ENCODE results near the gene SUSD4. TPM values are rescaled to one million over a fixed set of nuclear protein-coding genes. Genes with fewer than 3 reads are reported as not detected.
A peak's percentile ranks its signal among the peaks of the same experiment; 100 is the strongest.

Gene SUSD4
- total and polyA plus RNA-seq, 9 of the 15 experiments (the other 6 are each of a cell fraction or from before 2014, with no cell fraction given): 0.06 to 1.7 (median 0.09) TPM; not detected in 4

DNA sequence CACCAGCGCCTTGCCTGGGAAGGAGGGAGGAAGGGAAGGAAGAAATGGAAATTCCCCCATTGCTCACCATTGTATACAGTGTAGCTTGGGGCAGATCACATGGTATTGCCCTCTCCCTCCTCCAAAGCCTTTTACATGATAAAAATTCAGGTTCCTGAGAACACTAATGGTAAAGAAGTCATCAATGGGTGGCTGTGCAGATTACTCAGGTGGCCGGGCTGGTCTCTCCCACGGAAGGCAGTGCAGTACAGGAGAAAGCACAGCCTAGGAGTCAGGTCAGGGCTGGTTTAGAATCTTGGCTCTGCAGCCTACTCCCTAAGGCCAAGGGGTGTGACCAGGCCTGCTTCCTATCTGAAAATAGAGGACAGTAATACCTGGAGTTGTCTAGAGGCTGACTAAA lies 107.9 kb downstream of the SUSD4 start:
- peaks cover 0 to 28% of the 10 kb centered on the region in 2 experiments; a peak in 3 of 5 replicates for H3K27me3 ChIP-seq (ENCODE audit: control insufficient read depth in 2 of 2, insufficient read depth in 2 of 2, low read length in 2 of 2)
- no peak overlapping the region for H2AFZ ChIP-seq (ENCODE audit: low read depth, low read length)
- no peak overlapping the region for H3K9ac ChIP-seq (ENCODE audit: insufficient read depth in 1 of 2, low read depth in 2 of 2, low read length in 2 of 2)
- intact Hi-C loops (cut with micrococcal nuclease): no loop called here
- in situ Hi-C loops (cut with MboI): no loop called here
- no TSS peak for BruUV-seq (replicated peaks)
- no peak overlapping the region for H3K4me3 ChIP-seq
- H3K27ac ChIP-seq (ENCODE audit: extremely low read depth, low read depth, low read length): no peak overlapping the region
- H3K9me3 ChIP-seq (replicated peaks; ENCODE audit: control insufficient read depth, insufficient read depth, low read depth, low read length): no peaks in the 10 kb centered on the region
- H3K4me1 ChIP-seq (replicated peaks in 1 of 2; ENCODE audit: control insufficient read depth in 2 of 2, insufficient read depth in 2 of 2, low read length in 2 of 2): no peaks in the 10 kb centered on the region; a peak in 2 of 5 replicates
- DNase-seq (ENCODE audit: extremely low read depth in 1 of 4, low spot score in 3 of 4) (no peak), ATAC-seq (peak; percentile 33; the same call in 1 of the 3 replicates), FAIRE-seq (no peak)
- ChIA-PET CTCF (ENCODE audit: low intra/inter-chr PET ratio) (no interaction called here), POLR2A (no interaction called here)
- H3K9me1 ChIP-seq (ENCODE audit: control insufficient read depth, insufficient read depth, low read length): no peaks in the 10 kb centered on the region
- H3K36me3 ChIP-seq (ENCODE audit: control insufficient read depth, insufficient read depth, low read length): no peaks in the 10 kb centered on the region
- no peak for TF ChIP-seq ZNF444 (CRISPR knock-in tag; IDR thresholded peaks at IDR 0.05)
- TF ChIP-seq ZNF143 (CRISPR knock-in tag; IDR thresholded peaks at IDR 0.05): no peak
- no peak for TF ChIP-seq CHD4 (IDR thresholded peaks at IDR 0.05; ENCODE audit: insufficient read depth, insufficient replicate concordance, low read depth, low read length, poor library complexity, severe bottlenecking)
- no peak for TF ChIP-seq C11orf30 (IDR thresholded peaks at IDR 0.05; ENCODE audit: low read depth)
- TF ChIP-seq POLR2B (IDR thresholded peaks at IDR 0.05; ENCODE audit: low read depth, partially characterized antibody): no peak
- no peak for TF ChIP-seq ZFP1 (CRISPR knock-in tag; IDR thresholded peaks at IDR 0.05)
- TF ChIP-seq RNF2 (IDR thresholded peaks at IDR 0.05): no peak
- TF ChIP-seq CEBPB (tag; IDR thresholded peaks at IDR 0.05): no peak
- no peak overlapping the region for H3K4me2 ChIP-seq (ENCODE audit: insufficient read depth, low read length)
- WGBS (ENCODE audit: insufficient coverage, low coverage, missing lambda C conversion rate): 29% methylated on average over 3 of the region's 3 CpGs
- H3K79me2 ChIP-seq (ENCODE audit: control insufficient read depth, insufficient read depth, low read length): no peaks in the 10 kb centered on the region
- no peaks in the 10 kb centered on the region for H4K20me1 ChIP-seq (replicated peaks; ENCODE audit: control insufficient read depth, insufficient read depth, low read length)

Measured in K562 (cell line).